ENCODE results near the gene PCSK9.
"Not testable (repeated sequence)": the region's sequence is repeated elsewhere in the genome, so short reads cannot be mapped to it uniquely, and the experiment has no call there.

PCSK9 gene

DNA sequence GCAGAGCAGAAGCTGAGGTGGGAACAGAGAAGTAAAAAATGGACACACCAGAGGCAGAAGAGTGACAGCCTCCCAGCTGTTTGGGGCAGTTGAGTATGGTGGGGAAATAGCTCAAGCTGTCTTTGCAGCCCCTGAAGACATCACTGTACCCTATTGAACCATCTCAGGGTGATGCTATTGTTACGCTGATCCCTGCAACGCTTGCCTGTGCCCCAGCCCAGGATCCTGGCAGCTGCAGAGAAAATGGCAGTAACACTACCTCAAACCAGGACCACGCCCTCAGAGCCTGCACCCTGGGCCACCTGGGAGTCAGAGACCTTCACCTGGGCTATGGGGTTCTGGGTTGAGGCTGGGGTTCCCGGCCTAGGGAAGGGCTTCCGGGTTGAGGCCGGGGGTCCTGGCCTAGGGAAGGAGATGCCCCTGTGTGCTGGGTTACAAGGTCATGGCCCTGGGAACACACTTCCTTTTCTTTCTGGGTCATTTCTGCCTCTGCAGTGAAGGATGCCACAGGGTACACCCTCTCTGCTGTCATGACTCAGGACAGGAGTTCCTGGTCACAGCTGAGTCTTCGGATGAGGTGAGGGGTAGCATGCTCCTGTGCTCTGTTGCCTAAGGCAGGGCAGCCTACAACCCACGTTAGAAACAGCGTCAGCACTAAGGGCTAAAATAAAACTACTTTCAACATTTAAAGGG is 29.0 kb upstream of the PCSK9 start:
- TF ChIP-seq, protein P1, sequence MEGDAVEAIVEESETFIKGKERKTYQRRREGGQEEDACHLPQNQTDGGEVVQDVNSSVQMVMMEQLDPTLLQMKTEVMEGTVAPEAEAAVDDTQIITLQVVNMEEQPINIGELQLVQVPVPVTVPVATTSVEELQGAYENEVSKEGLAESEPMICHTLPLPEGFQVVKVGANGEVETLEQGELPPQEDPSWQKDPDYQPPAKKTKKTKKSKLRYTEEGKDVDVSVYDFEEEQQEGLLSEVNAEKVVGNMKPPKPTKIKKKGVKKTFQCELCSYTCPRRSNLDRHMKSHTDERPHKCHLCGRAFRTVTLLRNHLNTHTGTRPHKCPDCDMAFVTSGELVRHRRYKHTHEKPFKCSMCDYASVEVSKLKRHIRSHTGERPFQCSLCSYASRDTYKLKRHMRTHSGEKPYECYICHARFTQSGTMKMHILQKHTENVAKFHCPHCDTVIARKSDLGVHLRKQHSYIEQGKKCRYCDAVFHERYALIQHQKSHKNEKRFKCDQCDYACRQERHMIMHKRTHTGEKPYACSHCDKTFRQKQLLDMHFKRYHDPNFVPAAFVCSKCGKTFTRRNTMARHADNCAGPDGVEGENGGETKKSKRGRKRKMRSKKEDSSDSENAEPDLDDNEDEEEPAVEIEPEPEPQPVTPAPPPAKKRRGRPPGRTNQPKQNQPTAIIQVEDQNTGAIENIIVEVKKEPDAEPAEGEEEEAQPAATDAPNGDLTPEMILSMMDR (IDR thresholded peaks at IDR 0.05; ENCODE audit: extremely low read depth, missing control alignments): no peak
- no peak for DNase-seq (ENCODE audit: low spot score)

- TF ChIP-seq, protein P1 (IDR thresholded peaks at IDR 0.05; ENCODE audit: extremely low read depth, missing control alignments): no peak
- DNase-seq (ENCODE audit: low spot score): no peak
Observed at GRCh38 chr1:55010887-55011217, 28.5 kb upstream of the PCSK9 start.

DNA sequence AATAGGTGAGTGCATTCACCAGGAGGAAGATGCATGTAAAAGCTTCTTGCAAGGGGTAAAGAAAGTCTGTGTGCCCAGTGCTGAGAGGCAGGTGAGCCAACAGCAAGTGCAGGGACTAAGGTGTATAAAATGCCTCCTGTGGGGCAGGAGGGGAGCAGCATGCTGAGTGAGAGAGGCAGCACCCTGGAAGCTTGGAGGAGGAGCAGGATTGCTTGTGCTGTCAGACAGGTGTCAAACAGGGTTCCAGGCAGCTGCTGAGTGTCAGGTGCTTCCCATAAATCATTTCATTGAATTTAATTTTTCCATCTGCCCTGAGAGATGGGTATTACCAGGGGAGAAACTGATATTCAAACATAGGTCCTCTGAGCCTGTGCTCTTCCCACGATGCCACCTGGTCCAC is 26.7 kb upstream of the PCSK9 start:
- TF ChIP-seq, protein P1 (IDR thresholded peaks at IDR 0.05; ENCODE audit: extremely low read depth, missing control alignments): no peak
- no peak for DNase-seq (ENCODE audit: low spot score)

DNA sequence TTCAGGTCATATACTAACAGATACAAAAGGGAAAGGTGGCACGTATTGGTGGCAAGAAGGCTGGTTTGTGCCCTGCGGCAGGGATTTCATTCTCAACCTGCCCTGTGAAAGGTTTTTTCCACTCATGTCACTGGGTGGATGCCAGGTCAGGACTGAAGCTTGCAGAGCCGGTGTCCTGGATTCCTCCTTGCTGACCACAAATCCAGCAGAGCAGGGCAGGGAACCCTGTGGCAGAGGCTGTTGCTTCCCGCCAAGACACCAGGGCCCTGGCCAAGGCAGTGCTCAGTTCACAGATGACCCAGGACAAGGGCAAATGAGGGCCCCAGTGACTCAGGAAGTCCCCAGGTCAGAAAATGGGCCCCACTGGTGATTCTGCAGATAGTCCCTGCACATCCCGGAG is 24.2 kb upstream of the PCSK9 start:
- no peak for DNase-seq (ENCODE audit: low spot score)
- TF ChIP-seq, protein P1 (IDR thresholded peaks at IDR 0.05; ENCODE audit: extremely low read depth, missing control alignments): no peak

- TF ChIP-seq, protein P1 (IDR thresholded peaks at IDR 0.05; ENCODE audit: extremely low read depth, missing control alignments): no peak
- no peak for DNase-seq (ENCODE audit: low spot score)
Observed at GRCh38 chr1:55015731-55016620, 23.4 kb upstream of the PCSK9 start.

GRCh38 chr1:55018395-55018794 is 21.0 kb upstream of the PCSK9 start:
- no peak for DNase-seq (ENCODE audit: low spot score)
- TF ChIP-seq, protein P1 (IDR thresholded peaks at IDR 0.05; ENCODE audit: extremely low read depth, missing control alignments): no peak

DNA sequence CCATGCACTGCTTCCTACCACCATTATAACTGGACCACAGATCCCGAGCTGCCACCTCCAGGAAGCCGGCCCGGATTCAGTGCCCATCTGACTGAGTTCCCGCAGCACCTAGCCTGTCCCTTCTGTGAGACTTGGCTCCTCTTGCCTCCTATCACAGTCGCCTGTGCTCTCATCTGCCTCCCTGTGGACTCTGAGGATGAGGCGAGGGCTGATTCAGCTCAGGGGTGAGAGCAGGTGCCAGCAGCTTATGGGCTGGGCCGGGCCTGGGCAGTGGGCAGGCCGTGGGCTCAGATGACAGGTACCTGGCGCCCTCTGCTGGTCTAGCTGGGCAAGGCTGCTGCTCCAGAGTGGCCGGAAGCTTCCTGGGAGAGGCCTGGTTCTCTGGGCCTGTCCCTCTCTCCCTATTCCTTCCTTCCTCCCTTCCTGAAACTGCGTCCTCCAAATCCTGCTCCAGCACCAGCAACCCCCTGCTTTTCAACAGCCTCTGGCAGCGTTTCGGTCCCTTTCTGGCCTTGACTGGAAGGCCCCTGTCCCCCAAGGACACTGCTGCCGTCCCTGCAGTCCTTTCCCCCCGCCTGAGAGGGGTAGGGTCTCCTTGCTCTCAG is 17.3 kb upstream of the PCSK9 start:
- DNase-seq (ENCODE audit: low spot score): peak; percentile 78
- TF ChIP-seq, protein P1 (IDR thresholded peaks at IDR 0.05; ENCODE audit: extremely low read depth, missing control alignments): peak; percentile 78

DNA sequence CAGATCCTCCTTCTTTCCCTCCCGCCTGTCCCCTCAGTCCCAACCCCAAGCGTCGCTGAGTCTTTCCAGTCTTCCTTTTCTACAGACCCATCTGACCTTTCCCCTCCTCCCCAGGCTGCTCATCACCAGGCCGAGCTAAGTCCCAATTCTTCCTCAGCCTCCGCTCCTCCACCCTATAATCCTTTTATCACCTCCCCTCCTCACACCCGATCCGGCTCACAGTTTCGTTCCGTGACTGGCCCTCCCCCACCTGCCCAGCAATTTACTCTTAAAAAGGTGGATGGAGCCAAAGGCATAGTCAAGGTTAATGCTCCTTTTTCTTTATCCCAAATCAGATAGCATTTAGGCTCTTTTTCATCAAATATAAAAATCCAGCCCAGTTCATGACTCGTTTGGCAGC is 15.2 kb upstream of the PCSK9 start:
- DNase-seq (ENCODE audit: low spot score): not testable (repeated sequence)

DNA sequence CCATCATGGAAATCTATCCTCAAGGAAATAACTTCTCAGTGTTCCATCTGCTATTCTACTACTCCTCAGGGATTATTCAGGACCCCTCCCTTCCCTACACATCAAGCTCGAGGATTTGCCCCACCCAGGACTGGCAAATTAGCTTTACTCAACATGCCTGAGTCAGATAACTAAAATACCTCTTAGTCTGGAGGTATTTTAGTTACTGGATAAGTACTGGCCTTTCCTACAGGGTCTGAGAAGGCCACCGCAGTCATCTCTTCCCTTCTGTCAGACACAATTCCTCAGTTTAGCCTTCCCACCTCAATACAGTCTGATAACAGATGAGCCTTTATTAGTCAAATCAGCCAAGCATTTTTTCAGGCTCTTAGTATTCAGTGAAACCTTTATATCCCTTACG is 12.7 kb upstream of the PCSK9 start:
- not testable (repeated sequence) for DNase-seq (ENCODE audit: low spot score)

DNA sequence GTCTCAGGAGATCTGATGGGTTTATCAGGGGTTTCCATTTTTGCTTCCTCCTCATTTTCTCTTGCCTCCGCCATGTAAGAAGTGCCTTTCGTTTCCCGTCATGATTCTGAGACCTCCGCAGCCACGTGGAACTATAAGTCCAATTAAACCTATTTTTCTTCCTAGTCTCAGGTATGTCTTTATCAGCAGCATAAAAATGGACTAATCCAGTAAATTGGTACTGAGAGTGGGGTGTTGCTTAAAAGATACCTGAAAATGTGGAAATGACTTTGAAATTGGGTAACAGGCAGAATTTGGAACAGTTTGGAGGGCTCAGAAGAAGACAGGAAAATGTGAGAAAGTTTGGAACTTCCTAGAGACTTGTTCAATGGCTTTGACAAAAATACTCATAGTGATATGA is 8.2 kb upstream of the PCSK9 start:
- not testable (repeated sequence) for DNase-seq (ENCODE audit: low spot score)
